ENCODE measurements around the gene RBBP8NL.

RBBP8NL gene

GRCh38 chr20:62423326-62423706 is 4.0 kb downstream of the RBBP8NL start:
- no peaks in the 10 kb centered on the region for H3K9me3 Mint-ChIP-seq
- H3K36me3 Mint-ChIP-seq (ENCODE audit: low read depth): no peaks in the 10 kb centered on the region
- ATAC-seq: no peak
- DNase-seq: no peak
- H3K27me3 Mint-ChIP-seq: no peaks in the 10 kb centered on the region
- no peak overlapping the region for H3K27ac Mint-ChIP-seq
- H3K4me1 Mint-ChIP-seq: no peaks in the 10 kb centered on the region
- no peak overlapping the region for H3K4me3 Mint-ChIP-seq

GRCh38 chr20:62422636-62423325 is 4.6 kb downstream of the RBBP8NL start:
- no peak for ATAC-seq
- no peak for DNase-seq
- Mint-ChIP-seq H3K4me3 (no peak overlapping the region), H3K27me3 (no peaks in the 10 kb centered on the region), H3K36me3 (ENCODE audit: low read depth) (no peaks in the 10 kb centered on the region), H3K4me1 (no peaks in the 10 kb centered on the region), H3K27ac (no peak overlapping the region), H3K9me3 (no peaks in the 10 kb centered on the region)

- no peak overlapping the region for H3K27ac Mint-ChIP-seq
- no peak overlapping the region for H3K4me3 Mint-ChIP-seq
- no peaks in the 10 kb centered on the region for H3K36me3 Mint-ChIP-seq (ENCODE audit: low read depth)
- H3K4me1 Mint-ChIP-seq: no peaks in the 10 kb centered on the region
- ATAC-seq: no peak
- H3K27me3 Mint-ChIP-seq: no peaks in the 10 kb centered on the region
- DNase-seq: no peak
- H3K9me3 Mint-ChIP-seq: no peaks in the 10 kb centered on the region
Observed at GRCh38 chr20:62421716-62421990, 5.7 kb downstream of the RBBP8NL start.

GRCh38 chr20:62420846-62421715 is 6.3 kb downstream of the RBBP8NL start:
- H3K27me3 Mint-ChIP-seq: no peaks in the 10 kb centered on the region
- no peak overlapping the region for H3K4me3 Mint-ChIP-seq
- H3K9me3 Mint-ChIP-seq: no peaks in the 10 kb centered on the region
- H3K4me1 Mint-ChIP-seq: no peaks in the 10 kb centered on the region
- H3K36me3 Mint-ChIP-seq (ENCODE audit: low read depth): no peaks in the 10 kb centered on the region
- no peak for ATAC-seq
- no peak overlapping the region for H3K27ac Mint-ChIP-seq
- no peak for DNase-seq

GRCh38 chr20:62419759-62420158 is 7.6 kb downstream of the RBBP8NL start:
- Mint-ChIP-seq H3K27me3 (no peaks in the 10 kb centered on the region), H3K36me3 (ENCODE audit: low read depth) (no peaks in the 10 kb centered on the region), H3K9me3 (no peaks in the 10 kb centered on the region), H3K27ac (no peak overlapping the region), H3K4me1 (no peaks in the 10 kb centered on the region), H3K4me3 (no peak overlapping the region)
- DNase-seq (no peak), ATAC-seq (no peak)

GRCh38 chr20:62418709-62419487 is 8.4 kb downstream of the RBBP8NL start:
- no peaks in the 10 kb centered on the region for H3K4me1 Mint-ChIP-seq
- H3K9me3 Mint-ChIP-seq: no peaks in the 10 kb centered on the region
- no peaks in the 10 kb centered on the region for H3K36me3 Mint-ChIP-seq (ENCODE audit: low read depth)
- DNase-seq (no peak), ATAC-seq (no peak)
- no peaks in the 10 kb centered on the region for H3K27me3 Mint-ChIP-seq
- no peak overlapping the region for H3K27ac Mint-ChIP-seq
- H3K4me3 Mint-ChIP-seq: no peak overlapping the region

- no peaks in the 10 kb centered on the region for H3K9me3 Mint-ChIP-seq
- no peak for ATAC-seq
Observed at GRCh38 chr20:62417981-62418708, 9.2 kb downstream of the RBBP8NL start.

GRCh38 chr20:62416651-62417637 is 10.4 kb downstream of the RBBP8NL start:
- Mint-ChIP-seq H3K9me3 (no peaks in the 10 kb centered on the region), H3K27ac (no peak overlapping the region), H3K36me3 (ENCODE audit: low read depth) (no peaks in the 10 kb centered on the region), H3K4me1 (no peaks in the 10 kb centered on the region), H3K27me3 (no peaks in the 10 kb centered on the region), H3K4me3 (no peak overlapping the region)
- DNase-seq (no peak), ATAC-seq (no peak)

More at GRCh38 chr20:62417981-62418708, 9.2 kb downstream of the RBBP8NL start:
- H3K27ac Mint-ChIP-seq: no peak overlapping the region
- no peak for DNase-seq
- H3K27me3 Mint-ChIP-seq: no peaks in the 10 kb centered on the region
- no peaks in the 10 kb centered on the region for H3K36me3 Mint-ChIP-seq (ENCODE audit: low read depth)
- no peak overlapping the region for H3K4me3 Mint-ChIP-seq
- no peaks in the 10 kb centered on the region for H3K4me1 Mint-ChIP-seq

GRCh38 chr20:62415354-62416111 is 11.8 kb downstream of the RBBP8NL start:
- Mint-ChIP-seq H3K36me3 (ENCODE audit: low read depth) (no peaks in the 10 kb centered on the region), H3K27ac (no peak overlapping the region), H3K4me3 (no peak overlapping the region), H3K4me1 (no peaks in the 10 kb centered on the region), H3K27me3 (no peaks in the 10 kb centered on the region), H3K9me3 (no peaks in the 10 kb centered on the region)
- DNase-seq (no peak), ATAC-seq (no peak)

GRCh38 chr20:62413896-62414481 is 13.3 kb downstream of the RBBP8NL start:
- no peaks in the 10 kb centered on the region for H3K36me3 Mint-ChIP-seq (ENCODE audit: low read depth)
- H3K4me3 Mint-ChIP-seq: no peak overlapping the region
- peaks cover 8% of the 10 kb centered on the region for H3K4me1 Mint-ChIP-seq
- H3K27ac Mint-ChIP-seq: no peak overlapping the region
- H3K27me3 Mint-ChIP-seq: no peaks in the 10 kb centered on the region
- no peak for ATAC-seq
- DNase-seq: no peak
- no peaks in the 10 kb centered on the region for H3K9me3 Mint-ChIP-seq

GRCh38 chr20:62413025-62413570 is 14.2 kb downstream of the RBBP8NL start:
- no peaks in the 10 kb centered on the region for H3K27me3 Mint-ChIP-seq
- H3K36me3 Mint-ChIP-seq (ENCODE audit: low read depth): no peaks in the 10 kb centered on the region
- peaks cover 8% of the 10 kb centered on the region for H3K4me1 Mint-ChIP-seq
- no peaks in the 10 kb centered on the region for H3K9me3 Mint-ChIP-seq
- no peak overlapping the region for H3K4me3 Mint-ChIP-seq
- DNase-seq: no peak
- no peak for ATAC-seq
- no peak overlapping the region for H3K27ac Mint-ChIP-seq

GRCh38 chr20:62412194-62413024 is 14.9 kb downstream of the RBBP8NL start:
- DNase-seq (no peak), ATAC-seq (no peak)
- Mint-ChIP-seq H3K36me3 (ENCODE audit: low read depth) (no peaks in the 10 kb centered on the region), H3K27me3 (no peaks in the 10 kb centered on the region), H3K4me3 (no peak overlapping the region), H3K9me3 (no peaks in the 10 kb centered on the region), H3K4me1 (peaks cover 12% of the 10 kb centered on the region), H3K27ac (no peak overlapping the region)
